HG02870 (cell line): ENCODE measurements around the gene SH3BP5.
A peak's percentile ranks its signal among the peaks of the same experiment; 100 is the strongest.

Experiments
- ATAC-seq: cut with Tn5 transposase; IDR thresholded peaks from one replicate; pipeline ENCODE4 v1.9.1; 2021; ENCODE audit warnings: mild to moderate bottlenecking, moderate library complexity; ENCODE audit not compliant: unreplicated experiment

Gene SH3BP5

DNA sequence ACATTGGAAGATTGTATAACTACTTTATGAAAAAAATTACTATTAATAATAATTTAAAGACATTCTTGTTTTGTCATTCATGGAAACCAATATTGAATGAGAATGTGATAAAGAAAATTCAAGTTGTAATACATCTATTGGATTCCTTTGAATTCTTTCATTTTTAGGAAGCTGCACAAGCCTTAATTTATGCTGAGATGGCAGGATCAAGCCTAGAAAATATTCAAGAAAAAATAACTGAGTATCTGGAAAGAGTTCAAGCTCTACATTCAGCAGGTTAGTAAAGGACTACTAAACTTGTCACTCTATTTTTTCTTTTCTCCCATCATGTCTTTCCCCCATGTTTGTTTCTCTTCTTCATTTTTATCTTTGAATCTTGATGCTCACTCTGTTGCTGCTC lies 120.4 kb downstream of the SH3BP5 start:
- no peak for ATAC-seq

DNA sequence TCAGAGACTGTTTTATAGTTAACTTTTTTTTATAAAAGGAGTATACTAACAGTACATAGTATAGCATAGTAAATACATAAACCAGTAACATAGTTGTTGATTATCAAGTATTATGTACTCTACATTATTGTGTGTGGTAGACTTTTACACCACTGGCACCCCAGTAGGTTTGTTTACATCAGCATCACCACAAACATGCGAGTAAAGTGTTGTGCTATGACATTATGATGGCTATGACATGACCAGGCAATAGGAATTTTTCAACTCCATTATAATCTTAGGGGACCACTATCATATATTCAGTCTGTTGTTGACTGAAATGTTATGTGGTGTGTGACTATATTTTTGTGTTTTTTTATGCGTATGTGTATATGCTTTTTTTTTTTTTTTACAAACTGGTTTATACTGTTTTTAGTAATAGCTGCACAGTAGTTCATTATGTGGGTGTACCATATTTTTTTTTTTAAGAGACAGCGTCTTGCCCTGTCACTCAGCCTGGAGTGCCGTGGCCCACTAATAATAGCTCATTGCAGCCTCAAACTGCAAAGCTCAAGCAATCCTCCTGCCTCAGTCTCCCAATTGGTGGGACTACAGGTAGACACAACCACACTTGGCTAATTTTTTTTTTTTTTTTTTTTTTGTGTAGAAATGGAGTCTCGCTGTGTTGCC lies 124.4 kb downstream of the SH3BP5 start:
- no peak for ATAC-seq

DNA sequence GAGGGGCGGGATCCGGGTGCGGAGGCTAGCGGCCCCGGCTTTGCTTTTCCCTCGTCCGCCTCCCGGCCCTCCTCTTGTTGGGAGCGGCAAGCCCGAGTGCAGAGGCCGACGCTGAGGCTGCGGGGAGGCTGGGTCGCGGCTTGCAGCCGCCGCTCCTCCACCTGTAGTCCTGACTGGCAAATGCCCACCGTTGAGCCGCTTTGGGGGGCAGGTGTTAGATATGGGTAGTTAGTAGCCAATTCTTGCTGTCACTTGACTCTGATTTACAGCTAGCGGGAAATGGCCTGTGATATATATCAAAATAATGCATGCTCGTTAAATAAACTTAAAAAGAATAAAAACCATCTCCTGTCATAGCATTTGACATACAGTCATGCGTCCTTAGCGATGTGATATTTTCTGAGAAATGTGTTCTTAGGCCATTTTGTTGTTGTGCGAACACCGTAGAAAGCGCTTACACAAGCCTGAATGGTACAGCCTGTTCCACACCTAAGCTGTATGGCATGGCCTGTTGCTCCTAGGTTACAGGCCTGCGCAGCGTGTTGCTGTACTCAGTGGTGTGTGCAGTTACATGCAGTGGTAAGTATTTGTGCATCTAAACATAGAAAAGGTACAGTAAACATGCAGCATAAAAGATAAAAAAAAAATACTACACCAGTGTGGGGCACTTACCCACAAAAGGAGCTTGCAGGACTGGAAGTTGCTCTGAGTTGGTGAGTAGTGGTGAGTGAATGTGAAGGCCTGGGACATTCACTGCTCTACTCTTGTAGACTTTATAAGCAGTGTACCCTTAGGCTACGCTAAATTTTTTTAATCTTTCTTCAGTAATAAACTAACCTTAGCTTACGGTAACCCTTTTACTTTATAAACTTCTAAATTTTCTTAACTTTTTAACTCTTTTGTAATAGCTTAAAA lies 125.5 kb downstream of the SH3BP5 start:
- peak; percentile 26 for ATAC-seq

DNA sequence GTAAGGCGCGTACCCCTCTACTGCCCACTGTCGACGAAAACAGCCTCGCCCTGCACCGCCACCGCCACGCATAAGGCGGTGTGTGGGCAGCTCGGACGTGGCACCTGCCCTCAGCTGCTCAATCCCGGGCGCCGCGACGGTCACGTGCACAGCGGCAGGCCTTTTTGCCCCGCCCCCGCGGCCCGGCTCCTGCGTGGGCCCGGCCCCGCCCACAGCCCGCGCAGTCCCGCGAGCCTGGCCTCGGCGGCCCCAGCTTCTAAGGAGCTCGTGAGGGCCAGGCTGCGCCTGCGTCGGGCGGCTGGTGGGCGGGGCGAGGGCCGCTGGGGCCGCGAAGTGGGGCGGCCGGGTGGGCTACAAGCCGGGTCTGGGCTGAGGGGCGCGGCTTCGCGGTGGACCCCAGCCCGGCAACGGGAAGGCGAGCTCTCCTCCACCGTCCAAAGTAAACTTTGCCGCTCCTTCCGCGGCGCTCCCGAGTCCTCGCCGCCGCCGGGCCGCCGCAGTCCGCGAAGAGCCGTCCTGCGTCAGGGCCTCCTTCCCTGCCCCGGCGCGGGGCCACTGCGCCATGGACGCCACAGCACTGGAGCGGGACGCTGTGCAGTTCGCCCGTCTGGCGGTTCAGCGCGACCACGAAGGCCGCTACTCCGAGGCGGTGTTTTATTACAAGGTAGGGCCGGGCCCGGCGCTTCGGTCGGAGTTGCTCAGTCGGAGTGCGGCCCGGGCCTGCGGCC lies 126.3 kb downstream of the SH3BP5 start, which contains the start of gene CAPN7:
Gene CAPN7, plus strand, starts transcription at position 313 of the 728 bp plus-strand sequence. Its CDS starts 250 bp downstream, at position 563.
- peak; percentile 84 for ATAC-seq

DNA sequence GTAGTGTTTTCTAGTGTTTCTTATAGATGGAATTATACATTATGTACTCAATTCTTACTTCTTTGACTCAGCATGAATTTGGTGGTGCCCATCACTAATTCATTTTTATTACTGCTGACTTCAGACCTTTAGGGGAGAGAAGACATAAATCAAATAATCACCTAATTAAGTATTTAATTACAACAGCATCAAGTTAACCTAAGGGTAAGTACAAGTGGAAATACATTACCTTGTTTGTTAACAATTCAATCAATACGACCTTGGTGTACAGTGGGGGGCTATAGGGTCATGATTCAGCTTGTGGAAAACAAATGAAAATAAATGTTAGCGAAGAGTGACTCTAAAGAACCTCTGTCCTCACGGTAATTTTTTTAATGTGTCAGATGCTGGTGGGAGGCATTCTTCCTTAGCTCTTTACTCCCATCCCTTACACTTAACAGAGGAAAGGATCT lies 126.9 kb downstream of the SH3BP5 start:
- ATAC-seq: no peak
